K562 (cell line): Measurements from ENCODE around the gene N4BP3. TPM values are rescaled to one million over a fixed set of nuclear protein-coding genes. Genes with fewer than 3 reads are reported as not detected.
A peak's percentile ranks its signal among the peaks of the same experiment; 100 is the strongest.
"Not testable (repeated sequence)": the region's sequence is repeated elsewhere in the genome, so short reads cannot be mapped to it uniquely, and the experiment has no call there.

Experiments used
- CREB1 ChIP-seq, 2 experiments: sonication (generic) in 1 of 2; formaldehyde crosslinking in 1 of 2; IDR thresholded peaks; 2 replicates each; pipeline versions ENCODE4 v1.6.1 to v1.8.0; 2012 to 2022; ENCODE audit warnings: inconsistent platforms in 1 of 2, mild to moderate bottlenecking in 1 of 2, missing genetic modification reagents in 1 of 2, moderate library complexity in 1 of 2
- MIER1 ChIP-seq: fragments of 450-650 bp; IDR thresholded peaks from 2 replicates; pipeline ENCODE4 v1.6.1; 2016; ENCODE audit warnings: antibody characterized with exemption, mild to moderate bottlenecking, low read depth
- NCOR1 ChIP-seq: fragments of 450-650 bp; IDR thresholded peaks from 2 replicates; pipeline ENCODE4 v1.6.1; 2016; ENCODE audit warnings: mild to moderate bottlenecking, moderate library complexity
- NR4A1 ChIP-seq, 2 experiments: fragments of 250-450 bp in 1 of 2; fragments of 450-650 bp in 1 of 2; sonication (Bioruptor Pico) in 1 of 2; IDR thresholded peaks; 2 replicates each; pipeline versions ENCODE4 v1.4.0 to v1.6.1; 2016 to 2020; ENCODE audit warnings: mild to moderate bottlenecking in 2 of 2, missing compliant biosample characterization in 1 of 2, missing genetic modification characterization in 1 of 2, moderate library complexity in 1 of 2
- PHF20 ChIP-seq: fragments of 450-650 bp; IDR thresholded peaks from 2 replicates; pipeline ENCODE4 v1.6.1; 2018; ENCODE audit not compliant: partially characterized antibody
- TOE1 ChIP-seq, 2 experiments: fragments of 450-650 bp in 1 of 2; sonication (generic) in 1 of 2; formaldehyde crosslinking in 1 of 2; IDR thresholded peaks; 2 replicates each; pipeline versions ENCODE4 v1.7.1 to v1.8.0; 2016 to 2022; ENCODE audit warnings: borderline replicate concordance in 2 of 2, mild to moderate bottlenecking in 2 of 2, antibody characterized with exemption in 1 of 2, inconsistent platforms in 1 of 2, low read depth in 1 of 2, missing genetic modification reagents in 1 of 2, moderate library complexity in 1 of 2
- ZBTB17 ChIP-seq: fragments of 450-650 bp; formaldehyde crosslinking; IDR thresholded peaks from 2 replicates; pipeline ENCODE4 v1.4.0; 2020; ENCODE audit warnings: mild to moderate bottlenecking
- ZBTB2 ChIP-seq: fragments of 450-650 bp; IDR thresholded peaks from 2 replicates; pipeline ENCODE4 v1.6.1; 2016; ENCODE audit warnings: antibody characterized with exemption
- ZBTB40 ChIP-seq, 2 experiments: fragments of 450-650 bp in 1 of 2; sonication (generic) in 1 of 2; formaldehyde crosslinking in 1 of 2; IDR thresholded peaks; 2 replicates each; pipeline versions ENCODE4 v1.7.1 to v1.9.0; 2016 to 2022; ENCODE audit warnings: inconsistent platforms in 1 of 2, mild to moderate bottlenecking in 1 of 2, missing genetic modification reagents in 1 of 2
- ZBTB9 ChIP-seq: fragments of 450-650 bp; formaldehyde crosslinking; IDR thresholded peaks from 2 replicates; pipeline ENCODE4 v1.4.0; 2020; ENCODE audit warnings: mild to moderate bottlenecking, moderate library complexity
- ZNF79 ChIP-seq: fragments of 250-450 bp; sonication (Bioruptor Pico); IDR thresholded peaks from 2 replicates; pipeline ENCODE4 v1.4.0; 2020; ENCODE audit warnings: low read depth, mild to moderate bottlenecking, moderate library complexity
- polyA plus RNA-seq, 8 experiments: library from polyadenylated mRNA; depleted of rRNA in 4 of 8; stranded (reverse) in 5 of 8; unstranded in 3 of 8; fragments of >200 nt; fragmentation: Nextera tagmentation in 2 of 8; fragmentation: Illumina TruSeq in 1 of 8; extraction: Ambion mirVana in 2 of 8; extraction: Trizol in 1 of 8; gene quantifications; 2 replicates each; pipeline versions ENCODE4 v1.2.1 to v1.2.3, GENCODE V29; 2011 to 2014; ENCODE audit warnings: inconsistent platforms in 1 of 8, missing spikeins in 1 of 8
- total RNA-seq, 7 experiments: library from RNA; depleted of rRNA in 6 of 7; stranded (reverse); fragments of >200 nt in 6 of 7; fragmentation: Illumina TruSeq in 2 of 7; extraction: Trizol in 2 of 7; gene quantifications; 2 replicates each; pipeline versions ENCODE4 v1.2.1 to v1.2.3, GENCODE V29; 2011 to 2021; ENCODE audit warnings: low replicate concordance in 1 of 7

The N4BP3 gene
- total and polyA plus RNA-seq, 9 of the 15 experiments (the other 6 are each of a cell fraction or from before 2014, with no cell fraction given), result 0.06 to 7.0 (median 2.4) TPM

DNA sequence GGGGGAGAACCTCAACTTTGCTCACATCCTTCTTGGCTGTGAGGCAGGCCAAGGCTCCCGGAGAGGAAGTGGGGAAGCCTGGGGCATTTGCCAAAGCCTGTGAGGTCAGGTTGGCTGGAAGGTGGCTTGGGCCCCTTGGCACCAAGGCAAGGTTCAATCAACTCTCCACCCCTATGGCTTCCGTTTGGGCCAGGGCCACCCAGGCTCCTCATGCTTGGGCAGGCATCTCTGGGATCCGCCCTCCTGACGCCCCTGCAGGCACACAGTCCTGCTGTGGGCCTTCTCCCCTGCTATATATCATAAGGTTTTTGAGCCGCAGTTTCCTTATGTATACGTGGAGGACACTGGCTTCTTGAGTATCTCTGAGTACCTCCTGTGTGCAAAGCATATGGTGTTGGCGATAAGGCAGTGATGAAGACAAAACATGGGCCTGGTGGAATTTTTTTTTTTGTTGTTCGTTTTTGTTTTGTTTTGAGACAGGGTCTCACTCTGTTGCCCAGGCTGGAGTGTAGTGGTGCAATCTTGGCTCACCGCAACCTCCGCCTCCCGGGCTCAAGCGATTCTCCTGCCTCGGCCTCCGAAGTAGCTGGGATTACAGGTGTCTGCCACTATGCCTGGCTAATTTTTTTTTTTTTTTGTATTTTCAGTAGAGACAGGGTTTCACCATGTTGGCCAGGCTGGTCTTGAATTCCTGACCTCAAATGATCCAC, 14.1 kb downstream of the N4BP3 start (continued):
- TF ChIP-seq ZBTB2 (peak; percentile 62; the same call in 1 of the 2 replicates), MIER1 (peak; percentile 77; the same call in 1 of the 2 replicates), ZBTB17 (CRISPR knock-in tag) (peak; percentile 73; the same call in 1 of the 2 replicates), NCOR1 (peak; percentile 97), CREB1 (IDR thresholded peaks at IDR 0.05) (peak; percentile 67; the same call in 1 of the 2 replicates), ZNF79 (CRISPR knock-in tag) (peak; percentile 98), PHF20 (peak; percentile 67), TOE1 (IDR thresholded peaks at IDR 0.05; ENCODE audit: borderline replicate concordance) (peak; percentile 66; the same call in 1 of the 2 replicates), ZBTB40 (IDR thresholded peaks at IDR 0.05) (peak; percentile 56; the same call in 1 of the 2 replicates), ZBTB9 (peak; percentile 77; the same call in 1 of the 2 replicates), NR4A1 (tag; IDR thresholded peaks at IDR 0.05) (peak; percentile 82)
- not testable (repeated sequence) for TF ChIP-seq CREB1 (CRISPR knock-in tag; IDR thresholded peaks at IDR 0.05); TOE1 (CRISPR knock-in tag; IDR thresholded peaks at IDR 0.05; ENCODE audit: borderline replicate concordance, low read depth); ZBTB40 (CRISPR knock-in tag; IDR thresholded peaks at IDR 0.05); NR4A1 (CRISPR knock-in tag; IDR thresholded peaks at IDR 0.05)
